T follicular helper cell (primary cell): ENCODE results near the gene GRIN3B.

Experiments used
- DNase-seq: peaks from one replicate; pipeline ENCODE4 v3.0.0-alpha.2; 2020; ENCODE audit warnings: low read depth

The GRIN3B gene

DNA sequence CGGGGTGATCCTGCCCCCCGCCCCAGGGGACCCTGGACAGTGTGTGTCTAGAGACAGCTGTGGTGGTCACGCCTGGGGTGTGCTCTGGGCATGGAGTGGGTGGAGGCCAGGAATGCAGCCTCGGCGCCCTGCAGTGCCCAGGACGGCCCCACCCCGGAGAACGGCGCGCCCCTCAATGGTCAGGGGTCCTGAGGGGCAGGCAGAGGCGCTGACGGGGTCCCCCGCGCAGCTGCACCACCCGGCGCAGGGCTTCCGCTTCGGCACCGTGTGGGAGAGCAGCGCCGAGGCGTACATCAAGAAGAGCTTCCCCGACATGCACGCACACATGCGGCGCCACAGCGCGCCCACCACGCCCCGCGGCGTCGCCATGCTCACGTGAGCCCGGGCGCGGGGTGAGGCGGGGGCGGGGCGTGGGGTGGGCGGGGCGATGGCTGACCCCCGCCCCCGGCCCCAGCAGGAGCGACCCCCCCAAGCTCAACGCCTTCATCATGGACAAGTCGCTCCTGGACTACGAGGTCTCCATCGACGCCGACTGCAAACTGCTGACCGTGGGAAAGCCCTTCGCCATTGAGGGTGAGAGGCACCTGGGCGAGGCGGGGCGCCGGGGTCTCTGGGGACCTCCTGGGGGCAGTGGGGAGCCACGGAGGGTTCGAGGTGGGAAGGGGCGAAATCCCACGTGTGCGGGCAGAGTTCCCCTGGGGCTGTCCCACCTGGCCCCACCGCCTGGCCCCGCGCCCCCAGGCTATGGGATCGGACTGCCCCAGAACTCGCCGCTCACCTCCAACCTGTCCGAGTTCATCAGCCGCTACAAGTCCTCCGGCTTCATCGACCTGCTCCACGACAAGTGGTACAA is 7.4 kb downstream of the GRIN3B start:
- no peak for DNase-seq

DNA sequence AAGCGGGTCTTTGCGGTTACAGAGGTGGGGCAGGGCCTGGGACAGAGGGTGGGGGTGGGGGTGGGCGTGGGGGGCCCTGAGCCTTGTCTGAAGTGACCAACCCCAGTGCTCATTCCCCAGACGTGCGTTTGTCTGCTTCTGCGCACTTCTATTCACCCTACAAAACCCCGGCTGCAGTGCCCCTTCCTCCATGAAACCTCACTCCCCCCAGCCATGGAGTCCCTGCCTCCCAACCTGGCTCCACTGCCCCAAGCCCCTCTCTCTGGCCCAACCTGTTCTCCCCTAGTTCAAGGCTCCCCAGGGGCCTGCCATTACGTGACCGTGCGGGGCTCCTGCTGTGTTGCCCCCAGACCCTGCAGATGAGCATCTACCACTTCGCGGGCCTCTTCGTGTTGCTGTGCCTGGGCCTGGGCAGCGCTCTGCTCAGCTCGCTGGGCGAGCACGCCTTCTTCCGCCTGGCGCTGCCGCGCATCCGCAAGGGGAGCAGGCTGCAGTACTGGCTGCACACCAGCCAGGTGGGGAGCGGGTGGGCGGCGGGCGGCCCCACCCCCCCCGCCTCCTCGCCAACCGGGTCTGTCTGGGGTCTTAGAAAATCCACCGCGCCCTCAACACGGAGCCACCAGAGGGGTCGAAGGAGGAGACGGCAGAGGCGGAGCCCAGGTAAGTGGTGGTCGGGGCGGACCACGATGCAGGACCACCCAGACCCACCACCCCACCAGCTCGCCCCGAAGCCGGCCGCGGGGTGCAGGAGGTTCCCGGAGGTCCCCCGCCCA is 8.2 kb downstream of the GRIN3B start:
- DNase-seq: no peak

DNA sequence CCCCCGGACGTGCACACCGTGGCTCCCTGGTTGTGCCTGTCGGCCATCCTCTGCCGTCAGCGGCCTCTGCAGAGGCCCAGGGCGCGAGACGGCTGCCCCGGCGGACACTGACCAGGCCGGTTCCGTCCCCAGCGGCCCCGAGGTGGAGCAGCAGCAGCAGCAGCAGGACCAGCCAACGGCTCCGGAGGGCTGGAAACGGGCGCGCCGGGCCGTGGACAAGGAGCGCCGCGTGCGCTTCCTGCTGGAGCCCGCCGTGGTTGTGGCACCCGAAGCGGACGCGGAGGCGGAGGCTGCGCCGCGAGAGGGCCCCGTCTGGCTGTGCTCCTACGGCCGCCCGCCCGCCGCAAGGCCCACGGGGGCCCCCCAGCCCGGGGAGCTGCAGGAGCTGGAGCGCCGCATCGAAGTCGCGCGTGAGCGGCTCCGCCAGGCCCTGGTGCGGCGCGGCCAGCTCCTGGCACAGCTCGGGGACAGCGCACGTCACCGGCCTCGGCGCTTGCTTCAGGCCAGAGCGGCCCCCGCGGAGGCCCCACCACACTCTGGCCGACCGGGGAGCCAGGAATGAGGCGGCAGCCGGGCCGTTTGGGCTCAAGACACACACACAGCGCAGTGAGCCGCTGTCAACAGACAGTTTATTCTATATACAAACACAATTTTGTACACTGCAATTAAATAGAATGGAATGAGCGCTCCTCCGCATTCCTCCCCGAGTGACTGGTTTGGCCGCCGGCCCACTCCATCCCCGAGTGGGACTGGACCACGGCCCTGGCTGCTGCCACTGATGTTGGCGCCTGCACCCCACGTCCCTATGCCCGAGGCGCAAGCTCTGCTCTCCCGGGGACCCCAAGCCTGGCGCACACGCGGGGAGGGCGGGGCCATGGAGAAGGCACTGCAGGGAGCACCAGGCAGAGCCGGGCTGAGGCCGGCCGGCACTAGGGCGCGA is 9.1 kb downstream of the GRIN3B start:
- DNase-seq: no peak

DNA sequence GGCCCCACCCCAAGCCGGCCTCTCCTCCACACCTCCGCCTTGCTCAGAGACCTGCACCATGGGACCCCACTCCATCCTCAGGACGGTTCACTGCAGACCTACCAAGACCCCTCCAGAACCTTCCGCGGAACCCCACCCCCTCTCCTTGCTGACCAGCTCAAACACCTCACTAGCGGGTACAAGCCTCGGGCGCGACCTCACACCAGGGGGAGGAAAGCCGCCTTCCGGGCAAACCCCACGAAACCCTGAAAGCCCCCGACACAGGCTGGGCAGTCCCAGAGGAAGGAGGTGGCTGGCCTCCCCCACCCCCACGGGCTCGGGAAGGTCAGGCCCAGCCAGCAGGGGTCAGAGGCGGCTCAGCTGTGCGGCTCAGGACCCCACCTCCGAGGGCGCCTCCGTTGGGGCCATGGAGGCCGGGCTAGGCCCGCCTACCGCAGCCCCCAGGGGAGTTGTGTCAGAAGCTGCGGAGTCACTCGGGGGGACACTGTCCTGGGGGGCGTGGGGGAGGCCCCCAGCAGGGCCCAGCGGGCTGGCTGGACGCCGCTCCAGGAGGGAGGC is 9.8 kb downstream of the GRIN3B start:
- DNase-seq: no peak

DNA sequence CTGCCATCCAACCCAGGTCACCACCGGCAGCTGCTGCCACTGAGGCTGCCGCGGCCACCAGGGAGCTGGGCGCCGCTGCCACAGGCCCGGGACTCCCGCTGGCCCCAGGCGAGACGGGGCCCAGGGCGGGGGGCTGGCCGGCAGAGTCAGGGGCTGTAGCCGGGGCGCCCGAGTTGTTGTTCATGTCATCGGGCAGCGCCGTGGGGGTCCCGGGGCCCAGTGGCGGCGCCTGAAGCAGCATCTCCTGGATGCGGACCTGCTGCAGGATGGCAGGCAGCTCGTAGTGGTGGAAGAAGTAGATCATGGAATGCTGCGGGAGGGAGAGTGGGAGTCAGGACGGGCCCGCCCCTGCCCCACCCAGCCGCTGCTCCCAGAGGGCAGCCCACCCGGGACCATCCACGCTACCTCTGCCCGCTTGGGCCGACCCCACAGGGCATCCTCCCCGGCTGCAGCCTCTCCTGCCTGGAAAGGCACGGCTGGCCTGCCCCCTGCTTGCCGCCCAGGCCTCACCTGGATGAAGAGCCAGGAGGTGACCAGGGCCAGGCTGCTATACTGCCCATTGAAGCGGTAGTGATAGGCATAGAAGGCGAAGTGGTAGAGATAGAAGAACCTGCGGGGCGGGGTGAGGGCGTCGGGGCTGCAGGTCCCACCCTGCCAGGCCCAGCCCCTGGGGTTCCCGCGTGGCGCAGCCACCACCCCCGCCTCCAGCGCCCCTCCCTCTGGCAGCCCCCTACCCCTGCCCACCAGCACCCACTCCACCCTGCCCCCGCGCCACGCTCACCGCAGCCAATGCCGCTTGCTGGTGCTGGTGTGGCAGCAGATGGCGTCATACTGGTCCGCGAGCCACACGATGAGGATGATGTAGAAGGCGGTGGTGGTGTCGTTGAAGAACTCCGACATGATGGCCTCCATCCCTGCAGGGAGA is 10.6 kb downstream of the GRIN3B start:
- no peak for DNase-seq

DNA sequence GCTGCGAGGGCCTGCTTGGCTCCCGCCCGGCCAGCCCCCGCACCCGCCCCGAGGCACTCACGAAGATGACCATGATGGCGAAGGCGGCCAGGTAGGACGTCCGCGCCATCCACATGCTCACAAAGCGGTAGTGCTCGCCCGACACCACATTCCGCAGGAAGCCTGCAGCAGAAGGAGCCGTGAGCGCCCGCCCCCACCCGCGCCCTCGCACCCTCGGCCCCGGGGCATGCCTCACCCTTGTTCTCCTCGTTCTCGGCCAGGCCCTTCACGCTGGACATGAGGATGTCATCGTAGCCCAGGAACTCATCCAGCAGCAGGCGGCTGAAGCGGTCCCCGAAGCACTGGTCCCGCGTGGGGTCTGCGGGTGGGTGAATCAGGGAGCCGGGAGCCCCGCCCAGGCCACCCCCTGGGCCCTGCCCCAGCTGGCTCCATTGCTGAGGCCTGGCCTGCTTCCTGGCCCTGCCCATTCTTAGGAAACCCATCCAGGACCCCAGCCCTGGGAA is 11.7 kb downstream of the GRIN3B start:
- DNase-seq: no peak

DNA sequence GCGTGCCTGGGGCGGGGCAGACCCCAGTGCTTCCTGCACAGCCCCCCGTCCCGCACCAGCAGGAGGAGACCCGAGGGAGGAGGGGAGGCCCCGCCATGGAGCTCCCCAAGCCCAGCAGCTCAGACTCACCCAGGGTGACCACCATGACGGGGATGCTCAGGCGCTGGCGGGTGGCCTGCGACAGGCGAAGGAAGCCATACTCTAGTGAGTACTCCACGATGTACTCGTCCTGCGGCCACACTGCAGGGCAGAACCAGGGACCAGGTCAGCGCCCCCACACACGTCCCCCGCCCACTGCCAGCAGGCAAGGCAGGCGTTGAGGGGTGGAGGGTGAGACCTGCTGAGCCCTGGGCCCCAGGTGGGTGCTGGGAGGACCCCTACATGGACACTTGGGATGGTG is 12.1 kb downstream of the GRIN3B start:
- DNase-seq: no peak

DNA sequence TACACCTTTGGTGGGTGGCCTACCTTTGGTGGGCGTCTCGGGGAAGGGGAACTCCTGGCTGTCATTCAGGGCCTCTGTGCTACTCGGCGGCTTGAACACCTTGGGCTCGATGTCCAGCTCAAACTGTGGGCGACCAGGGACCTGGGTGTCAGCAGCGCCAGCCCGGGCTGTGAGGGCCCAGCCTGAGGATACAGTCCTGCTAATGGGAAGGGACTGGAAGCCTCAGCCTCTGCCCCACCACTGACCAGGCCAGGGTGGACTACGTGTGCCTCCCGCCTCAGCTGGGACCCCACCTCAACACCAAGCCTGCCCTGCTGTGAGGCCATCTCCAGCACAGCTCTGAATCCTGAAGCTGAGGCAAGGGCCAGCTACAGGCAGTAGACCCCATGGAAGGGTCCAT is 13.0 kb downstream of the GRIN3B start:
- DNase-seq: no peak

DNA sequence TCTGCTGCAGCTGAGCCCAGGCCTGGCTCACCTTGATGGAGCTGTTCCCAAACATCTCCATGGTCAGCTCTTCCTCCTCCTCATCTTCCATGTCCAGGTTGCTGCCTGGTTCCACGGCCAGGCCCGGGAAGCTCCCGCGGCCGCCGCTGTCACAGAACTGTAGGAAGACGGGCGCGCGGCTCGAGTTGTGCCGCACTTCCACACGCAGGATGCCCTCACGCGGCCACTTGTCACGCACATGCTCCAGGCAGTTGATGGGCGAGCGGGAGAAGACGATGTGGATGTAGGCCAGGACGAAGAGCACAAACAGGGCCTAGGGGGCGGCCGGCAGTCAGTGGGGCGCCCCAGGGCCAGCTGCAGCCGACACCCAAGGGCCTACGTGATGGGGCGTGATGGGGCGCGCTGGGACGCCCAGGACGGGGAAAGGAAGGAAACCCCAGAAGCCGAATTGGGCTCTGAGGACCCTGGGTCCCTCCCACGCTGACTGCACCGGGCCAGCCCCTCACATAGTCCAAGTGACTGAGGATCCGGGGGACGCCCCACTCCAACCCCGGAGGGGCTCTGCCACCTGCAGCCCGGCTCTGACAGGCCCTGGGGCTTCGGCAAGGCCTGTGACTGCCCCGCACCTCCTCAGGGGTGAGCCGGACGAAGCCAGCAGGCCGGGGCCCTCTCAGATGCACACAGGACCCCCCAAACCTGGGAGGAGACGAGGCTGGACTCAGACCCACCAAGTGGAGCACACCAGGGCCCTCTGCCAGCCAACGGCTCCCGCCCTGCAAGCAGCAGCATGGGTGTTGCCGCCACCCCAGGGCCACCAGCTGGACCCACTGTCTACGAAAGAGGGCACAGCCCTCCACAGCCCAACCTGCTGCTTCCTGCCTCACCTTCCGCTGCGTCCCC is 14.2 kb downstream of the GRIN3B start:
- no peak for DNase-seq

DNA sequence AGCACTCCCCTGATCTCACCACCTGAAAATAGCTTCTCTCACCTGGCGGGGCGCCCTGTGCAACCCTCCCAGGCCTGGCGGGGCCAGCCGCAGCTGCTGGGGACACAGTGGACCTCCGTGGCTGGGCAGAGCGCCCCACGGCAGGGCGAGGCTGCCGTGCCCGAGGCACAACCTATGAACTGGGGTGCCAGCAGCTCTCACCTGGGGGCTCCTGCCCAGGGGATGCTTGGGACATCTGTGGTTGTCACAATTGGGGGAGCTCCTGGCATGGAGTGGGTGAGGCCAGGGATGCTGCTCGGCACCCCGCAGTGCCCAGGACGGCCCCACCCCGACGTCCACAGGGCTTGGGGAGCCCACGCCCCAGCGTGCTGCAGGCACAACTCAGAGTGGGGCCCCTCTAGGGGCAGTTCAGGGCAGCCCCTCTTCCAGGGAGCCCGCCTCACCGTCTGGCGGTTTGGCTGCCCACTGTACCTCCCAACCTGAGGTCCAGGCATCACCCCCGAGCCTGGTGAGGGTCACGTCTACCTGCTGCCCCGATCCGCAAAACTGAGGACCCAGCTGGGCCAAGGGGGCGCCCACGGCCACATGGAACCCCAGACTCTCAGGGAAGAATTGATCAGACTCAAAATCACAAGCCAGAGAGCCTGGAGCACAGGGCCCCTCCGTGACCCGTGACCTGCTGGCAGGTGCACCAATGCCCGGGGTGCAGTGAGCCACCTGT is 15.0 kb downstream of the GRIN3B start:
- no peak for DNase-seq

DNA sequence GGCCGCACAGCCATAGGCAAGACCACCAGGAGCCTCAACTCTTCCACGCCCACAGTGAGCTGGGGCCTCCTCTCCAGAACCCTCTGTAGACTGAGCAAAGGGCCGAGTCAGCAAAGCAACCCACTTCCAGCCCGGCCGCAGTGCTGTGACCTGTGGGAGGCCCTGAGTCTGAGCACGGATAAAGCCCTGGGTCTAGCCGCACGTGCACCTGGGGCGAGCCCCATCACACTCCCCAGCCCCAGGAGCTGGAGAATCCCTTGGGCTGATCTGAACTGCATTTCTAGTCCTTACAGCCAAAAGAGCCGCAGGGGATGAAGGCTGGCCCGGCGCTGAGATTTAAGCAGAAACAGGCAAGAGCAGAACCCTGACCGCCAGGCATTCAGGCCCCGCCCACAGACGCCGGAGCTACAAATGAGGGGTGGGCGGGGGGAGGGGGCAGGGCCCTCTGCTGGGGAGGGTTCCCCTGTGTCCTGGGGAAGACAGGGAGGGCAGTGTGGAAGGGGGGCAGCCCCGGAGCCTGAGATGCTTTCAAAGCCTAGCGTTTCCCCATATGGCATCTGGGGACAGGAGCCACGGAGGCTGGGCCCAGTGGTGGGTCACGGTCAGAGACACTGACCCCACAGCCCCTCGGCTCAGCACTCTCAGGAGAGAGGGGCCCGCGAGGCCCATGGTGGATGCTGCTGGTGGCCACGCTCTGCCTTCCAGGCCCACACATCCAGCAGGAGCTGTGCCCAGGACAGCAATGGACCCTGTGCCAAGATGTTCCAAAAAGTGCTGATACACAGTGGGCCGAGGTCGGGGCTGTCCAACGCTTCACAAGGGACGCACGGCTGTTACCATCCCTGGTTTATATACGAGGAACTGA is 15.8 kb downstream of the GRIN3B start:
- no peak for DNase-seq

DNA sequence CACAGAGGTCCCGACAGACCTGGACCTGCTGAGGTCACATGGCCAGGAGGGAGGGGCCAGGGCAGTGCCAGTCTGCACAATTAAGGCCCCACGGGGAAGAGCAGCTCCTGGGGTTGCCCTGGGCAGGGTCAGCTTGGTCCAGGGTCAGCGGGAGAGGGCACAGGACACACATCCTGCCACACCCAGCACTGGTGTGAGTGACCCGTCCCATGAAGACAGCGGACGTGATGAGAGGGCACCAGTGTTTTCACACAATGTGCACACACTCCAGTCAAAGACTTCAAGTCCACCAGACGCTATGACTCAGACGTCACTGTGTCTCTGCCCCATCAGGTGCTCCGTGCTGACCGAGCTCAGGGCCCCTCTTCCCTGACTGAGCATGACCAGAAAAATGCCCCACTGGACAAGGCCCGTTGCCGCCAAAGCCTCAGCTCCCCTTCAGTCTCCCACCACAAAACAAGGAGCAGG is 16.5 kb downstream of the GRIN3B start:
- DNase-seq: no peak

DNA sequence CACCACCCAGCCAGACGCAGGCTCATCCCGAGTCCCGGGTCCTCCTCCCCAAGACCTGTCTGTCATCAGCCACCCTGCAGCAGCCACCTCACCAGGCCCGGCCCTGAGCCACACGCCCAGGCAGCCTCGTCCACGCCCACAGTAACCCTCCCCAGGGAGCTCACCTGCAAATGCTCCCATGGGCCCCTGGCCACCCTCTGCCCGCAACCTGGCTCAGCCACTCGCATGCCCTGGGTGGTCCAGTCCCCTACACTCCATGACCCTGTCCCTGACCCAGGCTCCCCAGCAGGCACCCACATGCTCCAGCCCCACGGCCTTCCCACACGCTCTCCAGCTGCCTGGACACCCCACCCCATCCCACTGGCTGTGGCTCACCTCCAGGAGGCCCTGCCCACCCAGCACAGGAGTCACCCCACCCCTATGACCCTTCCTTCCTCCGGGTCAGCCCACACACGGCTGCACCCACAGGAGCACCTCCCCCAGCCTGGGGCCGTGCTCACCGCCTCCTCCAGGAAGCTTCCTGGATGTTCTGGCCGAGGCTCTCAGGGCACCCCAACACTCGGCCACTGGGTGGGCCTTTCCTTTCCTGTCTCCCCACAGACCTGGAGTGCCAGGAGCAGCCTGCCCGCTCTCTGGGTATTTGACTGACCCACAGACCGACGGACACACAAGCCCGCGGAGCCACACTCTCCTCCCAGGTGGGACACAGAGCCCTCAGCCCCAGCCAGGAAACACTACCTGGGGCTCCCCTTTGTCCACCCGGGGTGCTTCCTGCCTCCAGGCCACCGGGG is 17.1 kb downstream of the GRIN3B start:
- DNase-seq: no peak

DNA sequence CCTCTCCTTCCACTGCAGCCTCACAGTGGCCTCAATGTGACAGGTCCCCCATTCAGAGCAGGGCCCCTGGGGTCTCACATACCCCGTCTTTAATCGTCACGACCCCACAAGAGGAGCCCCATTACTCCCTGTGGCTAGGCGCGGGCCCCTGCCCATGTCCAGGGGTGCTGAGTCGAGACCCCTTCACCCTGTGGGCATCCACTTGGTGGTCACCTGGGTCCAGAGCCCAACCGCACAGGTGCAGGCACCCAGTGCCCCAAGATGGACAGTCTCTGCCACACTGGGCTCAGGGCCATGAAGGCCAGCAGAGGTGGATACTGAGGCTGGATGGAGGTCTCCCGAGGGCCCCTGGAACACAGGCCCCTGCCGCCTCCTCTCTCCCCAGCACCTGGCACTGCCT is 17.7 kb downstream of the GRIN3B start:
- DNase-seq: no peak

DNA sequence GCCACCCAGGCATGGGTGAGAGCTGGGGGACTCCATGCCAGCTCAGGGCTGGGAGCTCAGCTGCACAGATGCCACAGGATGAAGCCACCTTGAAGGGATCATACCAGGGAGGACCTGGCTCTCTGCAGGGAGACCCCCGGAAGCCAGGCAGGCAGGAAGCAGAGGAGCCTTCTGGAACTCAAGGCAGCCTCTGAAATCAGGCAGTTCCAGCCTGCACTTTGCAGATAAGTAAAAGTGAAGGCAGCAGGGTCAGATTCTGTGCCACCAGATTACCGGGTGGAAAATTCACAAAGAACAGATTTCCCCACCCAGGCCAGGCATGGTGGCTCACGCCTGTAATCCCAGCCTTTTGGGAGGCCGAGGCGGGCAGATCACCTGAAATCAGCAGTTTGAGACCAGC is 18.2 kb downstream of the GRIN3B start:
- DNase-seq: no peak

DNA sequence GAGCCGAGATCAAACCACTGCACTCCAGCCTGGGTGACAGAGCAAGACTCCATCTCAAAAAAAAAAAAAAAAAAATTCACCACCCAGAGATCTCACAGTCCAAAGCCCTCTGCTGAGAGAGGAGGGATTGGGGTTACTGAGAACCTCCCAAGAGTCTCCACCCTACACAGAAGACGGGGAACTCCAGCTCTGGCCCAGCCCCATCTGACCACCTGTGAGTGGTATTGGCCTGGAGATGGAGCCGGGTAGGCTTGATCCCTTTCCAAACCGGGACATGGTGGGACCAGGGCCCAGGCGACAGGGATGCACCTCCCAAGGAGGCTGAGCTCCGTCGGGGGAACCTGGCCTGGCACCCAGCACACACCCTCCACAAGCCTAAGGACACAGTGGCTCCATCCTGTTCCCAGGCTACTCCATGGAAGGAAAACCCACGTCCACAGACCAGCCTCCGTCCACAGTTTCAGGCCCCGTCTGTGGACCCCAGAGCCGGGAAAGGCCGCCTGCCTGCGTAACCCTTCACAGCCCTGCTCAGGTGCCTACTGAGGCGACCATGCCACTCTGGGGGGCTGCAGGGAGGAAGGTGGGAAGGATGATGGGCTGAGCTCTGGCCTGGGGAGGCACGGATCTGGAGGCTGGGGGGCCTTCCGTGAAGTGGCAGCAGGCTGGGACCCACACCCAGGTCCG is 18.9 kb downstream of the GRIN3B start:
- no peak for DNase-seq
